ENCODE measurements around the gene NSD1.

DNA sequence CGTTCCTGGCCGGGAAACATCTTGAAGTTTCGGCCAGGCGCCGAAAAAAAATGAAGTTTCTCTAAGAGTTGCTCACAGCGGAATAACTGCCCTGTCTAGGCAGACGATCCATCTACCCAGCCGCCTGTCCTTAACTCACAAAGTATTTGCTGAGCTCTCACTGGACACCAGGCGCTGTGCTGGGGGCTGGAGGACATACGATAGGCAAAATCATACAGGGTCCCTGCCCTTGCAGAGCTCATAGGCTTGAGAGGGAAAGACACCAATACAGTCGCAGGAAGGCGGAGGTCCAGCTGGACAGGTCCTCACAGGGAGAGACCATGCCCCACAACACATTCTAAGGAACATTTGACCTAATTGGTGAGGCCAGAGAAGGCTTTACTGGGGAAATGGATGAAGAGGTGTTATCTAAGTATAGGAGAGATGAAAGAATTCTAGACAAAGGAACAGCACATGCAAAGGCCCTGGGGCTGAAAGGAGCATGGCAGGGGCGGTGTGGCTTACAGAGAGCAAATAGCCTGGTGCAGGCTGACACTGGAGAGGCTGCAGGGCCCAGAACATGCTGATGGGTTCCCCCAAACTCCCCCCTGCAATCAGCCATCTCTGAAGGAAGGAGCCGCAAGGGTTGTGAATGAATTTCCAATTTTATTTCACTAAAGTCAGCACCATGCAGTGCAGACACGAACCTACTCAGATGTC, 180.1 kb downstream of the NSD1 start:
- TF ChIP-seq, protein P1, sequence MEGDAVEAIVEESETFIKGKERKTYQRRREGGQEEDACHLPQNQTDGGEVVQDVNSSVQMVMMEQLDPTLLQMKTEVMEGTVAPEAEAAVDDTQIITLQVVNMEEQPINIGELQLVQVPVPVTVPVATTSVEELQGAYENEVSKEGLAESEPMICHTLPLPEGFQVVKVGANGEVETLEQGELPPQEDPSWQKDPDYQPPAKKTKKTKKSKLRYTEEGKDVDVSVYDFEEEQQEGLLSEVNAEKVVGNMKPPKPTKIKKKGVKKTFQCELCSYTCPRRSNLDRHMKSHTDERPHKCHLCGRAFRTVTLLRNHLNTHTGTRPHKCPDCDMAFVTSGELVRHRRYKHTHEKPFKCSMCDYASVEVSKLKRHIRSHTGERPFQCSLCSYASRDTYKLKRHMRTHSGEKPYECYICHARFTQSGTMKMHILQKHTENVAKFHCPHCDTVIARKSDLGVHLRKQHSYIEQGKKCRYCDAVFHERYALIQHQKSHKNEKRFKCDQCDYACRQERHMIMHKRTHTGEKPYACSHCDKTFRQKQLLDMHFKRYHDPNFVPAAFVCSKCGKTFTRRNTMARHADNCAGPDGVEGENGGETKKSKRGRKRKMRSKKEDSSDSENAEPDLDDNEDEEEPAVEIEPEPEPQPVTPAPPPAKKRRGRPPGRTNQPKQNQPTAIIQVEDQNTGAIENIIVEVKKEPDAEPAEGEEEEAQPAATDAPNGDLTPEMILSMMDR (conservative IDR thresholded peaks at IDR 0.05 in 1 of 2, IDR thresholded peaks at IDR 0.05 in 1 of 2; ENCODE audit: low read depth in 1 of 2, low read length in 2 of 2) = no peak
- no peak for TF ChIP-seq EZH2 (IDR thresholded peaks at IDR 0.05; ENCODE audit: low read length, missing control alignments)

All from fibroblast of lung (primary cell).